ENCODE results near the gene MRPS18A. TPM values are rescaled to one million over a fixed set of nuclear protein-coding genes. Genes with fewer than 3 reads are reported as not detected.

MRPS18A gene
- total and polyA plus RNA-seq, 2 of the 13 experiments (the other 11 are each of a cell fraction or from before 2014, with no cell fraction given), result 87.8 to 89.1 TPM

DNA sequence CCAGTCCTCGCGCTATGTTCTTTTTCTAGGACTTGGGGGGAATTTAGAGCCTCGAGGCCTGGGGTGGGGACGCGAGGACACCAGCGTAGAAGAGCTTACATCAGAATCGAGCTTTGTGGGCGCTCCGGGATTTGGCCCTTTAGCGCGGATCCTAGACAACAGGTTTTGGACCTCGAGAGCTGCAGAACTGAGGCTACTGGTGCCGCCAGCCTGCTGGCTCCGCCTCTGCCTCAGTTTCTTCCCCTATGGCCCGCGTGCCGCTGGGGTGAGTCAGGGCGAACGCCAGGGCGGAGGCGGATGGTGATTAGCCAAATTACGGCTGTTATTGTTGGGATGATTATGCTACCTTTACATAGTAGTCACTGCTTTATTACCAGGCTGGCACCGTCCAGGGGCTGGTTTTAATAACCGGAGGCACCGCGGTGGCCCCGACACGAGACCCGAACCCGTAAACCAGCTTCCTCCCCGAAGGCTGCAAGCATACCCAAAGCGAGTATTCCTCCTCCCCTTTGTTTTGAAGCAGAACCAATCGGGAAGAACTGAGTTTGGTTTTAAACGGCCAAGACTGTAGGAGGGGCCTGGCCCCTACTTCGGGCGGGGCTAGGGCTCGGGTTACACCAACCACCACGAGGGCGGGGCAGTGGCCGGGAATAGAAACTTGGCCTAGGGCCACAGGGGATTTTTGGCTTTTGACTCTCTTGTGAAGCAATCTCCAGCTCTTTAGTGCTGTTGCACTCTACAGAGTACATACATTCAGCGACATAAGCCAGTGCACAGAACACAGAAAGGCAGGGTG, 57.9 kb downstream of the MRPS18A start (continued):
- peak; percentile 96 for TF ChIP-seq SP5 (CRISPR knock-in tag; IDR thresholded peaks at IDR 0.05; ENCODE audit: borderline replicate concordance, low read depth)
- peak; percentile 33; the same call in 1 of the 2 replicates for TF ChIP-seq ZBTB39 (CRISPR knock-in tag; IDR thresholded peaks at IDR 0.05)
- TF ChIP-seq HDAC1 (CRISPR knock-in tag; IDR thresholded peaks at IDR 0.05), result peak; percentile 13
- 0 out of 2 replicates have a peak, but pooled peaks have one; percentile 37 for TF ChIP-seq HDAC6 (IDR thresholded peaks at IDR 0.05; ENCODE audit: low read depth, low read length)
- TF ChIP-seq NFIB (CRISPR knock-in tag; IDR thresholded peaks at IDR 0.05; ENCODE audit: borderline replicate concordance), result peak; percentile 94; the same call in 1 of the 2 replicates
- peak; percentile 71; the same call in 1 of the 2 replicates for TF ChIP-seq ZNF337 (CRISPR knock-in tag; IDR thresholded peaks at IDR 0.05; ENCODE audit: borderline replicate concordance, low read depth)
- 0 out of 2 replicates have a peak, but pooled peaks have one; percentile 15 for TF ChIP-seq RAD21 (CRISPR knock-in tag; IDR thresholded peaks at IDR 0.05)
- TF ChIP-seq ZHX2 (IDR thresholded peaks at IDR 0.05; ENCODE audit: low read depth), result no peak
- TF ChIP-seq ZHX2 (CRISPR knock-in tag; IDR thresholded peaks at IDR 0.05; ENCODE audit: borderline replicate concordance), result 0 out of 2 replicates have a peak, but pooled peaks have one; percentile 76
- TF ChIP-seq KDM4B (CRISPR knock-in tag; IDR thresholded peaks at IDR 0.05), result peak; percentile 79; the same call in 1 of the 2 replicates
- TF ChIP-seq, protein P1, sequence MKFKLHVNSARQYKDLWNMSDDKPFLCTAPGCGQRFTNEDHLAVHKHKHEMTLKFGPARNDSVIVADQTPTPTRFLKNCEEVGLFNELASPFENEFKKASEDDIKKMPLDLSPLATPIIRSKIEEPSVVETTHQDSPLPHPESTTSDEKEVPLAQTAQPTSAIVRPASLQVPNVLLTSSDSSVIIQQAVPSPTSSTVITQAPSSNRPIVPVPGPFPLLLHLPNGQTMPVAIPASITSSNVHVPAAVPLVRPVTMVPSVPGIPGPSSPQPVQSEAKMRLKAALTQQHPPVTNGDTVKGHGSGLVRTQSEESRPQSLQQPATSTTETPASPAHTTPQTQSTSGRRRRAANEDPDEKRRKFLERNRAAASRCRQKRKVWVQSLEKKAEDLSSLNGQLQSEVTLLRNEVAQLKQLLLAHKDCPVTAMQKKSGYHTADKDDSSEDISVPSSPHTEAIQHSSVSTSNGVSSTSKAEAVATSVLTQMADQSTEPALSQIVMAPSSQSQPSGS (CRISPR knock-in tag; IDR thresholded peaks at IDR 0.05), result peak; percentile 60
- TF ChIP-seq ZNF180 (CRISPR knock-in tag; IDR thresholded peaks at IDR 0.05; ENCODE audit: borderline replicate concordance, low read depth), result peak; percentile 88; the same call in 1 of the 2 replicates
- 0 out of 2 replicates have a peak, but pooled peaks have one; percentile 9 for TF ChIP-seq TFDP1 (CRISPR knock-in tag; IDR thresholded peaks at IDR 0.05; ENCODE audit: borderline replicate concordance)
- TF ChIP-seq DBP (CRISPR knock-in tag; IDR thresholded peaks at IDR 0.05; ENCODE audit: not compliant biosample characterization), result peak; percentile 81
- no peak for TF ChIP-seq ZNF670 (CRISPR knock-in tag; IDR thresholded peaks at IDR 0.05; ENCODE audit: borderline replicate concordance)

Measured in HepG2 (cell line).